ENCODE results near the gene IQCF5. TPM values are rescaled to one million over a fixed set of nuclear protein-coding genes. Genes with fewer than 3 reads are reported as not detected.

Gene IQCF5
- total RNA-seq, 1 experiment from 2014 or later = not detected

GRCh38 chr3:51897391-51897790 is 22.0 kb upstream of the IQCF5 start:
- CTCF ChIA-PET = no interaction called here
- no peak for ATAC-seq

GRCh38 chr3:51896607-51897305 is 21.4 kb upstream of the IQCF5 start:
- Histone ChIP-seq H3K4me3 (ENCODE audit: low read depth in 2 of 2, low read length in 2 of 2) (no peak overlapping the region), H3K27ac (ENCODE audit: low read length) (no peak overlapping the region), H3K4me1 (ENCODE audit: control insufficient read depth, insufficient read depth, low read length) (no peaks in the 10 kb centered on the region), H3K27me3 (ENCODE audit: control insufficient read depth, insufficient read depth, low read length) (no peaks in the 10 kb centered on the region; the same call in 1 of the 2 replicates), H3K36me3 (ENCODE audit: control insufficient read depth, insufficient read depth, low read length) (no peaks in the 10 kb centered on the region), H3K9me3 (ENCODE audit: control insufficient read depth, insufficient read depth, low read depth, low read length) (no peaks in the 10 kb centered on the region)
- DNase-seq (ENCODE audit: low read depth, low spot score) (no peak), ATAC-seq (no peak)
- POLR2A ChIA-PET = no interaction called here
- BruUV-seq (replicated peaks) = no TSS peak
- no peak for TF ChIP-seq TCF7L2 (IDR thresholded peaks at IDR 0.05; ENCODE audit: low read depth, low read length)
- intact Hi-C loops (cut with micrococcal nuclease; ENCODE audit: unreplicated experiment) = no loop called here
- CTCF ChIA-PET = no interaction called here
- in situ Hi-C loops (cut with HindIII; ENCODE audit: low pct_unique_long_range_greater_than_20kb, low sequenced_read_pairs) = no loop called here

More at GRCh38 chr3:51897391-51897790, 22.0 kb upstream of the IQCF5 start:
- no peak for DNase-seq (ENCODE audit: low read depth, low spot score)
- POLR2A ChIA-PET = no interaction called here
- in situ Hi-C loops (cut with HindIII; ENCODE audit: low pct_unique_long_range_greater_than_20kb, low sequenced_read_pairs) (no loop called here), intact Hi-C loops (cut with micrococcal nuclease; ENCODE audit: unreplicated experiment) (no loop called here)
- H3K9me3 ChIP-seq (ENCODE audit: control insufficient read depth, insufficient read depth, low read depth, low read length) = no peaks in the 10 kb centered on the region
- H3K4me1 ChIP-seq (ENCODE audit: control insufficient read depth, insufficient read depth, low read length) = no peaks in the 10 kb centered on the region
- H3K27me3 ChIP-seq (ENCODE audit: control insufficient read depth, insufficient read depth, low read length) = no peaks in the 10 kb centered on the region
- no TSS peak for BruUV-seq (replicated peaks)
- H3K27ac ChIP-seq (ENCODE audit: low read length) = no peak overlapping the region
- H3K36me3 ChIP-seq (ENCODE audit: control insufficient read depth, insufficient read depth, low read length) = no peaks in the 10 kb centered on the region
- H3K4me3 ChIP-seq (ENCODE audit: low read depth in 2 of 2, low read length in 2 of 2) = no peak overlapping the region
- TF ChIP-seq REST (IDR thresholded peaks at IDR 0.05; ENCODE audit: insufficient read depth in 1 of 2, low read depth in 2 of 2, low read length in 1 of 2) (no peak), CTCF (IDR thresholded peaks at IDR 0.05) (no peak), POLR2AphosphoS5 (IDR thresholded peaks at IDR 0.05; ENCODE audit: low read depth, low read length) (no peak), TCF7L2 (IDR thresholded peaks at IDR 0.05; ENCODE audit: low read depth, low read length) (no peak), SIN3A (IDR thresholded peaks at IDR 0.05; ENCODE audit: borderline replicate concordance, insufficient read depth, low read depth, low read length) (no peak)

GRCh38 chr3:51894939-51895338 is 19.5 kb upstream of the IQCF5 start:
- H3K36me3 ChIP-seq (ENCODE audit: control insufficient read depth, insufficient read depth, low read length) = no peaks in the 10 kb centered on the region
- no peaks in the 10 kb centered on the region for H3K9me3 ChIP-seq (ENCODE audit: control insufficient read depth, insufficient read depth, low read depth, low read length)
- ATAC-seq (no peak), DNase-seq (ENCODE audit: low read depth, low spot score) (no peak)
- POLR2A ChIA-PET = no interaction called here
- H3K27ac ChIP-seq (ENCODE audit: low read length) = no peak overlapping the region
- CTCF ChIA-PET = no interaction called here
- no peaks in the 10 kb centered on the region for H3K4me1 ChIP-seq (ENCODE audit: control insufficient read depth, insufficient read depth, low read length)
- no peak overlapping the region for H3K4me3 ChIP-seq (ENCODE audit: low read depth in 2 of 2, low read length in 2 of 2)
- no peaks in the 10 kb centered on the region; the same call in 1 of the 2 replicates for H3K27me3 ChIP-seq (ENCODE audit: control insufficient read depth, insufficient read depth, low read length)
- BruUV-seq (replicated peaks) = no TSS peak
- intact Hi-C loops (cut with micrococcal nuclease; ENCODE audit: unreplicated experiment) (no loop called here), in situ Hi-C loops (cut with HindIII; ENCODE audit: low pct_unique_long_range_greater_than_20kb, low sequenced_read_pairs) (no loop called here)
- TF ChIP-seq REST (IDR thresholded peaks at IDR 0.05; ENCODE audit: insufficient read depth in 1 of 2, low read depth in 2 of 2, low read length in 1 of 2) (no peak), TCF7L2 (IDR thresholded peaks at IDR 0.05; ENCODE audit: low read depth, low read length) (no peak), CTCF (IDR thresholded peaks at IDR 0.05) (no peak), POLR2AphosphoS5 (IDR thresholded peaks at IDR 0.05; ENCODE audit: low read depth, low read length) (no peak), SIN3A (IDR thresholded peaks at IDR 0.05; ENCODE audit: borderline replicate concordance, insufficient read depth, low read depth, low read length) (no peak)
